Retinal pigment epithelial cell (primary cell): ENCODE data around the gene INMT.

Experiments
- DNase-seq: peaks from one replicate; pipeline ENCODE4 v3.0.0-alpha.2; 2010; ENCODE audit warnings: low read depth
- H3K4me3 ChIP-seq: 2 replicates; pipeline ENCODE4 v1.5.1; 2011; ENCODE audit warnings: mild to moderate bottlenecking, low read length, control low read depth, moderate library complexity
- TF ChIP-seq, protein P1 (sequence below): conservative IDR thresholded peaks from 2 replicates; pipeline ENCODE4 v1.5.1; 2011; ENCODE audit warnings: low read depth, low read length, control low read depth, inconsistent platforms

INMT gene

DNA sequence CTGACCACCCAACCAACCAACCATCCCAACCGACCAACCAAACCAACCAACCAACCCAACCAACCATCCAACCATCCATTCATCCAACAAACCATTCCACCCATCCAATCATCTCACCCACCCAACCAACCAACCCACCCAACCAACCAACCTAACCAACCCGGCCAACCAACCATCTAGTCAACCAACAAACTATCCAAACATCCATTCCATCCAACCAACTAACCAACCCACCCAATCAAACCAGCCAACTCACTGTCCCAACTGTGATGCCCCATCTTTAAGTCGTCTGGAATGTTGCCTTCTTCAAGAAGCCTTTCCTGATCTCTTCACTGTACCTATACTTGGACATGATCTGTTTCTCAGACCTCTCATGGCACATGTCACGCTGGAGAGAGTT, 50.9 kb downstream of the INMT start:
- no peak for DNase-seq
- TF ChIP-seq, protein P1, sequence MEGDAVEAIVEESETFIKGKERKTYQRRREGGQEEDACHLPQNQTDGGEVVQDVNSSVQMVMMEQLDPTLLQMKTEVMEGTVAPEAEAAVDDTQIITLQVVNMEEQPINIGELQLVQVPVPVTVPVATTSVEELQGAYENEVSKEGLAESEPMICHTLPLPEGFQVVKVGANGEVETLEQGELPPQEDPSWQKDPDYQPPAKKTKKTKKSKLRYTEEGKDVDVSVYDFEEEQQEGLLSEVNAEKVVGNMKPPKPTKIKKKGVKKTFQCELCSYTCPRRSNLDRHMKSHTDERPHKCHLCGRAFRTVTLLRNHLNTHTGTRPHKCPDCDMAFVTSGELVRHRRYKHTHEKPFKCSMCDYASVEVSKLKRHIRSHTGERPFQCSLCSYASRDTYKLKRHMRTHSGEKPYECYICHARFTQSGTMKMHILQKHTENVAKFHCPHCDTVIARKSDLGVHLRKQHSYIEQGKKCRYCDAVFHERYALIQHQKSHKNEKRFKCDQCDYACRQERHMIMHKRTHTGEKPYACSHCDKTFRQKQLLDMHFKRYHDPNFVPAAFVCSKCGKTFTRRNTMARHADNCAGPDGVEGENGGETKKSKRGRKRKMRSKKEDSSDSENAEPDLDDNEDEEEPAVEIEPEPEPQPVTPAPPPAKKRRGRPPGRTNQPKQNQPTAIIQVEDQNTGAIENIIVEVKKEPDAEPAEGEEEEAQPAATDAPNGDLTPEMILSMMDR: no peak
- no peak overlapping the region for H3K4me3 ChIP-seq

- no peak for DNase-seq
- TF ChIP-seq, protein P1: no peak
- H3K4me3 ChIP-seq: no peak overlapping the region
These were observed 52.2 kb downstream of the INMT start for GRCh38 chr7:30804078-30804661.

DNA sequence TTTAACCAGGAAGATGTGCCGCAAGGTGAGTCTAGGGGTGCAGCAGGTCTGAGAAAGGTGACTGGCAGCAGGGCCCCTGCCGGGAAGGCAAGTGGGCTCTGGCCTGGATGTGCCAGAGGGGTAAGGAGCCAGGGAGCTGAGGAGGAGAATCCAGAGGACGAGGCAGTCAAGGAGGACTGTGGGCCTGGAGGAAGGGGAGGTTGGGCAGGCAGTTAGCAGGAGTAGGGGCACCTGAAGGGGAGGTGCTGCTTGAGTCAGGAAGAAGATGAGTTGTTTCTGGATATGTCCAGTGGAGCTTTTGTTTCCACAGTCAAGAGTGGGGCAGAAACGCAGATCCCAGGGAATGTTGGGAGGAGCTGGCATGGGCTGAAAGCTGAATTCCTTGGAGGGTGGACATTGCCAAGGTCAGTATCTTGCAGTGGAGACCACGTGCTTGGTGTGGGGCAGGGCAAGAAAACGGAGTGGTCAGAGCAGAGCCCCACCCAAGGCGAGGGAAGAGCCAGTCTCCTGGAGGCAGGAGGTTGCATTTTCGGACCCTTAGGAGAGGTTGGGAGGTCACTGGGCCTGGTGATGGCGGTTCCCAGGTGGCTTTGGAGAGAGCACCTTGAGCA, 53.3 kb downstream of the INMT start:
- no peak for DNase-seq
- no peak overlapping the region for H3K4me3 ChIP-seq
- TF ChIP-seq, protein P1: no peak

GRCh38 chr7:30805931-30806330, 54.0 kb downstream of the INMT start:
- H3K4me3 ChIP-seq: no peak overlapping the region
- TF ChIP-seq, protein P1: no peak
- no peak for DNase-seq
